Transverse colon (tissue), 4 donors: ENCODE results near the gene FAM114A1. TPM values are rescaled to one million over a fixed set of nuclear protein-coding genes. Genes with fewer than 3 reads are reported as not detected.

ENCODE experiments used
- DNase-seq: peaks from one replicate; pipeline ENCODE4 v3.0.0-alpha.2; 2019
- H3K27ac ChIP-seq, 4 donors: fragments of 200-600 bp; sonication (generic); 2 replicates each; pipeline ENCODE4 v1.5.1; 2016 to 2018; ENCODE audit warnings: inconsistent platforms in 4 of 4
- H3K27me3 ChIP-seq: fragments of 200-600 bp; sonication (generic); 2 replicates; pipeline ENCODE4 v1.5.1; 2017; ENCODE audit warnings: inconsistent platforms
- H3K36me3 ChIP-seq, 4 donors: fragments of 200-600 bp; sonication (generic); 2 replicates each; pipeline ENCODE4 v1.5.1; 2017 to 2019; ENCODE audit warnings: inconsistent platforms in 4 of 4
- H3K4me1 ChIP-seq, 4 donors: fragments of 200-600 bp; sonication (generic); 2 replicates each; pipeline ENCODE4 v1.5.1; 2017 to 2020; ENCODE audit warnings: inconsistent platforms in 4 of 4
- H3K4me3 ChIP-seq, 4 donors: fragments of 200-600 bp; sonication (generic); 1 replicate in 1 of 4; 2 replicates in 3 of 4; pipeline versions ENCODE4 v1.5.1 to v1.6.1; 2017 to 2019; ENCODE audit warnings: inconsistent platforms in 4 of 4
- H3K9me3 ChIP-seq, 2 donors: fragments of 200-600 bp; sonication (generic); 2 replicates each; pipeline ENCODE4 v1.5.1; 2017 to 2019; ENCODE audit warnings: inconsistent platforms in 2 of 2
- CTCF ChIP-seq, 5 experiments: fragments of 200-600 bp in 3 of 5; fragments of 450-650 bp in 2 of 5; sonication (generic) in 3 of 5; IDR thresholded peaks; 1 replicate in 2 of 5; 2 replicates in 3 of 5; pipeline ENCODE4 v1.5.1; 2016 to 2017; ENCODE audit warnings: antibody characterized with exemption in 5 of 5, inconsistent platforms in 3 of 5, mild to moderate bottlenecking in 2 of 5, moderate library complexity in 1 of 5
- EP300 ChIP-seq: sonication (generic); formaldehyde crosslinking; IDR thresholded peaks from one replicate; pipeline ENCODE4 v1.6.1; 2017; ENCODE audit warnings: antibody characterized with exemption, low read depth
- POLR2A ChIP-seq: fragments of 450-650 bp; IDR thresholded peaks from one replicate; pipeline ENCODE4 v1.6.1; 2016; ENCODE audit warnings: antibody characterized with exemption, mild to moderate bottlenecking, moderate library complexity
- POLR2AphosphoS5 ChIP-seq, 3 donors: sonication (generic); formaldehyde crosslinking; IDR thresholded peaks; one replicate each; pipeline ENCODE4 v1.6.1; 2016; ENCODE audit warnings: antibody characterized with exemption in 3 of 3
- whole genome bisulfite sequencing, 2 donors: methylation state at CpG; one replicate each; pipeline ENCODE4 v1.1.5; 2018; ENCODE audit warnings: low coverage in 1 of 2; 5-methylcytosine and 5-hydroxymethylcytosine counted together
- in situ Hi-C, 4 donors: fragments of 200-750 bp; cut with MboI; loops; one replicate each; pipeline versions ENCODE4 v1.15.0 to v1.15.1; 2017; ENCODE audit warnings: low sequenced_read_pairs in 3 of 4, low pct_ligation_motif_present in 1 of 4, low pct_unique_long_range_greater_than_20kb in 1 of 4
- intact Hi-C: fragments of 100-400 bp; cut with DNase I; formaldehyde crosslinking; loops from one replicate; pipeline ENCODE4 v1.15.1; 2023; ENCODE audit warnings: low total_unique reads
- total RNA-seq, 4 donors: library from RNA; depleted of rRNA; stranded (reverse); fragments of >200 nt; gene quantifications; one replicate each; pipeline ENCODE4 v1.1.0, GENCODE V29; 2016

FAM114A1 gene
- total RNA-seq, 4 donors from 2014 or later: 52.4 to 121 (median 115) TPM

- peak overlapping the region; percentile 43 to 77 (median 76) for H3K27ac ChIP-seq
- H3K36me3 ChIP-seq: no peaks in the 10 kb centered on the region
- H3K4me3 ChIP-seq: peak overlapping the region in 2 of 4 donors; percentile 24 to 32
- 29% methylated on average over 4 of the region's 4 CpGs for WGBS, 2 donors
- no peaks in the 10 kb centered on the region for H3K27me3 ChIP-seq
- TF ChIP-seq EP300 (no peak), POLR2AphosphoS5 (IDR thresholded peaks at IDR 0.05) (no peak), POLR2A (no peak), CTCF (IDR thresholded peaks at IDR 0.05) (no peak)
- intact Hi-C loops: no loop called here
- H3K4me1 ChIP-seq: peaks cover 3 to 19% (median 7%) of the 10 kb centered on the region in 4 donors
- in situ Hi-C loops: loop anchor here in 1 of 4 donors (10.0 kb wide), 1 partner anchor 91 kb away; no protein-coding TSS in a partner anchor
- DNase-seq: no peak
- no peaks in the 10 kb centered on the region for H3K9me3 ChIP-seq
These were observed 11.6 kb upstream of the FAM114A1 start for GRCh38 chr4:38856046-38856445.

GRCh38 chr4:38856524-38857337, 10.9 kb upstream of the FAM114A1 start, which contains the start of gene TLR6:
Gene TLR6 (minus strand): TSS chr4:38856817. CDS start chr4:38829473, 27,344 bp downstream.
- Histone ChIP-seq H3K27me3 (no peaks in the 10 kb centered on the region), H3K36me3 (no peaks in the 10 kb centered on the region), H3K4me3 (peak within 1 kb of the TSS in 3 of 4 donors; percentile 6 to 32 (median 24)), H3K27ac (peak within 1 kb of the TSS; percentile 43 to 77 (median 76)), H3K9me3 (no peaks in the 10 kb centered on the region), H3K4me1 (peaks cover 3 to 19% (median 7%) of the 10 kb centered on the region in 4 donors)
- DNase-seq: peak; percentile 76
- intact Hi-C loops (no loop called here), in situ Hi-C loops (loop anchor here in 1 of 4 donors (10.0 kb wide), 1 partner anchor 92 kb away; no protein-coding TSS in a partner anchor)
- TF ChIP-seq POLR2A: no peak
- TF ChIP-seq POLR2AphosphoS5 (IDR thresholded peaks at IDR 0.05): peak in 1 of 3 donors; percentile 26
- TF ChIP-seq EP300: no peak
- peak; percentile 79 to 81 (median 81) for TF ChIP-seq CTCF (IDR thresholded peaks at IDR 0.05)
- whole genome bisulfite sequencing, 2 donors: 8 to 13% methylated on average over 8 of the region's 8 CpGs

- TF ChIP-seq EP300: no peak
- TF ChIP-seq POLR2AphosphoS5 (IDR thresholded peaks at IDR 0.05): peak in 2 of 3 donors; percentile 50 to 55
- no peak for TF ChIP-seq CTCF (IDR thresholded peaks at IDR 0.05)
- in situ Hi-C loops: loop anchor here in 1 of 4 donors (10.0 kb wide), 1 partner anchor 93 kb away; no protein-coding TSS in a partner anchor
- H3K4me1 ChIP-seq: peaks cover 3 to 19% (median 7%) of the 10 kb centered on the region in 4 donors
- intact Hi-C loops: no loop called here
- no peaks in the 10 kb centered on the region for H3K27me3 ChIP-seq
- no peaks in the 10 kb centered on the region for H3K36me3 ChIP-seq
- H3K4me3 ChIP-seq: no peak overlapping the region
- H3K27ac ChIP-seq: peak overlapping the region; percentile 43 to 77 (median 76)
- 43 to 57% methylated on average over 2 to 3 of the region's 3 CpGs for WGBS, 2 donors
- H3K9me3 ChIP-seq: no peaks in the 10 kb centered on the region
- DNase-seq: peak; percentile 45
These were observed 10.1 kb upstream of the FAM114A1 start for GRCh38 chr4:38857354-38858096.

GRCh38 chr4:38858097-38858420, 9.5 kb upstream of the FAM114A1 start:
- in situ Hi-C loops: loop anchor here in 1 of 4 donors (10.0 kb wide), 1 partner anchor 93 kb away; no protein-coding TSS in a partner anchor
- intact Hi-C loops: no loop called here
- peaks cover 3 to 19% (median 7%) of the 10 kb centered on the region in 4 donors for H3K4me1 ChIP-seq
- TF ChIP-seq POLR2A (no peak), POLR2AphosphoS5 (IDR thresholded peaks at IDR 0.05) (no peak), CTCF (IDR thresholded peaks at IDR 0.05) (no peak), EP300 (no peak)
- DNase-seq: no peak
- H3K9me3 ChIP-seq: no peaks in the 10 kb centered on the region
- H3K27me3 ChIP-seq: no peaks in the 10 kb centered on the region
- 53 to 73% methylated on average over 3 of the region's 3 CpGs for WGBS, 2 donors
- H3K4me3 ChIP-seq: no peak overlapping the region
- H3K36me3 ChIP-seq: no peaks in the 10 kb centered on the region
- peak overlapping the region; percentile 43 to 77 (median 76) for H3K27ac ChIP-seq
